Neuronal stem cell (in vitro differentiated cells): ENCODE measurements around the gene CCT6B.

ENCODE experiments used
- DNase-seq: peaks from one replicate; pipeline ENCODE4 v3.0.0-alpha.2; 2013; ENCODE audit warnings: low spot score
- H2AFZ ChIP-seq: one replicate; pipeline ENCODE4 v1.6.1; 2013; ENCODE audit warnings: mild to moderate bottlenecking, low read length, inconsistent platforms
- H2AK5ac ChIP-seq: 2 replicates; pipeline ENCODE4 v1.6.1; 2013; ENCODE audit warnings: low read depth, mild to moderate bottlenecking, inconsistent platforms, low read length, moderate library complexity, mixed read lengths
- H2BK120ac ChIP-seq: 2 replicates; pipeline ENCODE4 v1.6.1; 2013; ENCODE audit warnings: low read depth, mild to moderate bottlenecking, inconsistent platforms, low read length, moderate library complexity, mixed read lengths
- H2BK12ac ChIP-seq: one replicate; pipeline ENCODE4 v1.6.1; 2013; ENCODE audit warnings: low read length, inconsistent platforms
- H2BK15ac ChIP-seq: 2 replicates; pipeline ENCODE4 v1.6.1; 2013; ENCODE audit warnings: mild to moderate bottlenecking, low read length, inconsistent platforms, mixed read lengths
- H2BK5ac ChIP-seq: one replicate; pipeline ENCODE4 v1.6.1; 2013; ENCODE audit warnings: inconsistent platforms, mild to moderate bottlenecking, low read length, moderate library complexity
- H3K14ac ChIP-seq: one replicate; pipeline ENCODE4 v1.6.1; 2013; ENCODE audit warnings: low read length, inconsistent platforms
- H3K18ac ChIP-seq: 2 replicates; pipeline ENCODE4 v1.6.1; 2013; ENCODE audit warnings: low read length, inconsistent platforms
- H3K23ac ChIP-seq: 2 replicates; pipeline ENCODE4 v1.6.1; 2013; ENCODE audit warnings: low read depth, mild to moderate bottlenecking, mixed read lengths, low read length, inconsistent platforms; ENCODE audit not compliant: poor library complexity
- H3K27ac ChIP-seq: replicated peaks from 3 replicates; pipeline ENCODE4 v1.5.1; 2013; ENCODE audit warnings: low read length, inconsistent platforms
- H3K27me3 ChIP-seq, 3 experiments: 2 replicates each; pipeline ENCODE4 v1.6.1; 2013; ENCODE audit warnings: low read length in 3 of 3, mild to moderate bottlenecking in 2 of 3, inconsistent platforms in 1 of 3, low read depth in 1 of 3, mixed read lengths in 1 of 3, moderate library complexity in 1 of 3; ENCODE audit not compliant: control insufficient read depth in 3 of 3, insufficient read depth in 3 of 3
- H3K36me3 ChIP-seq, 2 donors: replicated peaks in 1 of 2; 2 replicates each; pipeline ENCODE4 v1.6.1; 2013; ENCODE audit warnings: low read length in 2 of 2; ENCODE audit not compliant: control insufficient read depth in 2 of 2, insufficient read depth in 2 of 2
- H3K4ac ChIP-seq: 2 replicates; pipeline ENCODE4 v1.6.1; 2013; ENCODE audit warnings: inconsistent platforms, mild to moderate bottlenecking, low read length, moderate library complexity
- H3K4me1 ChIP-seq, 2 donors: 1 replicate in 1 of 2; 2 replicates in 1 of 2; pipeline ENCODE4 v1.6.1; 2013; ENCODE audit warnings: low read length in 2 of 2, low read depth in 1 of 2; ENCODE audit not compliant: control insufficient read depth in 2 of 2, insufficient read depth in 1 of 2
- H3K4me2 ChIP-seq: one replicate; pipeline ENCODE4 v1.6.1; 2013; ENCODE audit warnings: mild to moderate bottlenecking, low read length, inconsistent platforms; ENCODE audit not compliant: insufficient read depth, poor library complexity, severe bottlenecking
- H3K4me3 ChIP-seq, 2 donors: 2 replicates each; pipeline ENCODE4 v1.5.1; 2013; ENCODE audit warnings: low read length in 2 of 2, mild to moderate bottlenecking in 2 of 2, inconsistent platforms in 1 of 2, moderate library complexity in 1 of 2
- H3K79me1 ChIP-seq: one replicate; pipeline ENCODE4 v1.6.1; 2013; ENCODE audit warnings: low read depth, mild to moderate bottlenecking, inconsistent platforms, low read length, moderate library complexity
- H3K9ac ChIP-seq: one replicate; pipeline ENCODE4 v1.6.1; 2013; ENCODE audit warnings: mild to moderate bottlenecking, low read depth, low read length, inconsistent platforms; ENCODE audit not compliant: poor library complexity
- H3K9me3 ChIP-seq, 2 donors: replicated peaks in 1 of 2; 2 replicates each; pipeline versions ENCODE3 to v1.6.1; 2013; ENCODE audit warnings: low read length in 2 of 2, mild to moderate bottlenecking in 2 of 2, inconsistent platforms in 1 of 2, low read depth in 1 of 2, mixed read lengths in 1 of 2, moderate library complexity in 1 of 2; ENCODE audit not compliant: control insufficient read depth in 2 of 2, insufficient read depth in 1 of 2
- H4K8ac ChIP-seq: one replicate; pipeline ENCODE4 v1.6.1; 2013; ENCODE audit warnings: low read depth, mild to moderate bottlenecking, inconsistent platforms, low read length, moderate library complexity
- H4K91ac ChIP-seq: one replicate; pipeline ENCODE4 v1.6.1; 2013; ENCODE audit warnings: low read length, low read depth, mild to moderate bottlenecking, inconsistent platforms; ENCODE audit not compliant: poor library complexity
- WGBS, 2 donors: extraction: QIAGEN DNeasy Blood & Tissue Kit; methylation state at CpG; one replicate each; pipeline ENCODE4 v1.1.7; 2013; ENCODE audit warnings: missing lambda C conversion rate in 2 of 2, mixed read lengths in 1 of 2; ENCODE audit not compliant: insufficient read length in 2 of 2, insufficient replicate concordance in 1 of 2; ENCODE audit errors: extremely low coverage in 2 of 2; 5-methylcytosine and 5-hydroxymethylcytosine counted together

The CCT6B gene

DNA sequence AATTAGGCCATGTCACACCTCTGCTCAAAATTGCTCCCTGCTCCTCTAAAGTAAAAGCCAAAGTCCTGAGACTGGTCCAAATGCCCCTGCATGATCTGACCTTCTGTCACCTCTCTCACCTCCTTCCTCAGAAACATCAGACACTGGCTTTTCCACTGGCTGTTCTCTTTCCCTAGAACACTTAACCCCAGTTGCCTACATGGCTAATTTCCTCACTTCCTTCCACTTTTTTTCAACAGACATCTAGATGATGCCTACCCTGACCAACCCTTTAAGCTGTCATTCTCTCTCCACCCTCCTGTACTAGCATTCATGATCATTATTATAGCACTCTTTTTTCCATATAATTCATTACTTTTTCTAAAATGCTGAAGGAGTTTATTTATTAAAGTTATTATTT lies 31.0 kb downstream of the CCT6B start:
- no peak overlapping the region for H3K18ac ChIP-seq
- no peak overlapping the region for H2AFZ ChIP-seq
- H3K4ac ChIP-seq, result no peak overlapping the region
- no peak overlapping the region for H4K8ac ChIP-seq
- H3K4me2 ChIP-seq, result no peak overlapping the region
- DNase-seq, result no peak
- no peak overlapping the region for H2BK15ac ChIP-seq
- no peaks in the 10 kb centered on the region for H3K27me3 ChIP-seq
- H3K4me3 ChIP-seq, result no peak overlapping the region
- no peak overlapping the region for H3K27ac ChIP-seq
- no peaks in the 10 kb centered on the region for H3K79me1 ChIP-seq
- H2BK120ac ChIP-seq, result no peak overlapping the region
- no peaks in the 10 kb centered on the region for H3K36me3 ChIP-seq
- H2AK5ac ChIP-seq, result no peak overlapping the region
- no peak overlapping the region for H2BK12ac ChIP-seq
- H3K9ac ChIP-seq, result no peak overlapping the region
- no peak overlapping the region for H4K91ac ChIP-seq
- H3K23ac ChIP-seq, result no peak overlapping the region
- no peak overlapping the region for H3K14ac ChIP-seq
- H2BK5ac ChIP-seq, result no peak overlapping the region
- no peaks in the 10 kb centered on the region for H3K9me3 ChIP-seq
- no peaks in the 10 kb centered on the region for H3K4me1 ChIP-seq

DNA sequence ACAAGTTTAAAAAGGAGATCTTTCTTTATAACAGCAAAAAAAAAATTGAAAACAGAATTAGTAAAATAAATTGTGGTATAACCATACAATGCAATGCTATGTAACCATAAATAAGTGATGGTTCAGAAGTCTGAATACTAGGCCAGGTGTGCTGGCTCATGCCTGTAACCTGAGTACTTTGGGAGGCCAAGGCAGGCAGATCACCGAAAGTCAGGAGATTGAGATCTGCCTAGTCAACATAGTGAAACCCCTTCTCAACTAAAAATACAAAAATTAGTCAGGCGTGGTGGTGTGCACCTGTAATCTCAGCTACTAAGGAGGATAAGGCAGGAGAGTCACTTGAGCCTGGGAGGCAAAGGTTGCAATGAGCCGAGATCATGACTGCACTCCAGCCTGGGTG lies 34.6 kb downstream of the CCT6B start:
- H2BK120ac ChIP-seq, result no peak overlapping the region
- H2BK5ac ChIP-seq, result no peak overlapping the region
- H3K36me3 ChIP-seq, result no peaks in the 10 kb centered on the region
- no peak overlapping the region for H3K23ac ChIP-seq
- H3K4me1 ChIP-seq, result no peaks in the 10 kb centered on the region
- H3K27me3 ChIP-seq, result no peaks in the 10 kb centered on the region
- H3K27ac ChIP-seq, result no peak overlapping the region
- H3K4me2 ChIP-seq, result no peak overlapping the region
- no peak overlapping the region for H3K14ac ChIP-seq
- H2AFZ ChIP-seq, result no peak overlapping the region
- no peaks in the 10 kb centered on the region for H3K9me3 ChIP-seq
- H3K18ac ChIP-seq, result no peak overlapping the region
- no peak overlapping the region for H3K4me3 ChIP-seq
- DNase-seq, result no peak
- H4K8ac ChIP-seq, result no peak overlapping the region
- no peak overlapping the region for H2BK12ac ChIP-seq
- H3K79me1 ChIP-seq, result no peaks in the 10 kb centered on the region
- H2BK15ac ChIP-seq, result no peak overlapping the region
- no CpG with 5 or more reads among the region's 3 CpGs for WGBS, 2 donors
- no peak overlapping the region for H2AK5ac ChIP-seq
- H3K9ac ChIP-seq, result no peak overlapping the region
- H3K4ac ChIP-seq, result no peak overlapping the region
- H4K91ac ChIP-seq, result no peak overlapping the region

DNA sequence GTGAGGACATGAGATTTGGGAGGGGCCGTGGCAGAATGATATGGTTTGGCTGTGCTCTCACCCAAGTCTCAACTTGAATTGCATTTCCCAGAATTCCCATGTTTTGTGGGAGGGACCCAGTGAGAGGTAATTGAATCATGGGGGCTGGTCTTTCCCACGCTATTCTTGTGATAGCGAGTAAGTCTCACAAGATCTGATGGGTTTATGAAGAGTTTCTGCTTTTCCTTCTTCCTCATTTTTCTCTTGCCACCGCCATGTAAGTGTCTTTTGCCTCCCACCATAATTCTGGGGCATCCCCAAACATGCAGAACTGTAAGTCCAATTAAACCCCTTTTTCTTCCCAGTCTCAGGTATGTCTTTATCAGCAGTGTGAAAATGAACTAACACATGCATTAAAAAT lies 40.6 kb downstream of the CCT6B start:
- Histone ChIP-seq H2AFZ (no peak overlapping the region), H3K4me2 (no peak overlapping the region), H2BK15ac (no peak overlapping the region), H3K4me3 (no peak overlapping the region), H3K14ac (no peak overlapping the region), H2BK5ac (no peak overlapping the region), H3K4ac (no peak overlapping the region), H3K4me1 (no peaks in the 10 kb centered on the region), H3K36me3 (no peaks in the 10 kb centered on the region), H3K9ac (no peak overlapping the region), H2BK12ac (no peak overlapping the region), H4K91ac (no peak overlapping the region), H3K27me3 (no peaks in the 10 kb centered on the region), H3K23ac (no peak overlapping the region), H2AK5ac (no peak overlapping the region), H2BK120ac (no peak overlapping the region), H3K27ac (no peak overlapping the region), H4K8ac (no peak overlapping the region), H3K79me1 (no peaks in the 10 kb centered on the region), H3K18ac (no peak overlapping the region), H3K9me3 (no peaks in the 10 kb centered on the region)
- no peak for DNase-seq
- WGBS, 2 donors, result no CpG with 5 or more reads among the region's 4 CpGs

DNA sequence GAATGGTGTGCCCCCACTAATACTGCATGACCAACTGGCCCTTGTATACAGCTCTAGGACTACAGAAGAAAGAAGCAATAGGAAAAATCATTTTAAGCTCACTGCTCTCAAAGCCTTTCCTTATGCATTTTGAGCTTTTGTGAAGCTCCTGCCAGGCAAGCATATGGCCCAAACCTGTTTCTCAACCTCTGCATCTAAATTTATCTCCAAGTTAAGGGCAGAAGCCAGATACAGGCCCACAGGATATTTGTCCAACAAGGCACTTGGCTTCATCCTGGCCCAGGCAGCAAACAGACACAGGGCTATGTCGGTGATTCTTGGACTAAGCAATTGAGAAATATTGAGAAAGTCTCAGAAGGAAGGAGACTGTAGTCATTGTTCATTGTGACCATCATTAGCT lies 43.9 kb downstream of the CCT6B start:
- no peak overlapping the region for H3K4ac ChIP-seq
- no peaks in the 10 kb centered on the region for H3K9me3 ChIP-seq
- no peak overlapping the region for H3K9ac ChIP-seq
- H2BK5ac ChIP-seq, result no peak overlapping the region
- H3K23ac ChIP-seq, result no peak overlapping the region
- no peak overlapping the region for H3K4me2 ChIP-seq
- no peak for DNase-seq
- H3K4me1 ChIP-seq, result peaks cover 0 to 2% of the 10 kb centered on the region in 2 donors
- H2AFZ ChIP-seq, result no peak overlapping the region
- no peak overlapping the region for H2BK15ac ChIP-seq
- WGBS, 2 donors, result no CpG with 5 or more reads among the region's 1 CpG
- no peak overlapping the region for H2BK12ac ChIP-seq
- H3K4me3 ChIP-seq, result no peak overlapping the region
- H3K27ac ChIP-seq, result no peak overlapping the region
- H3K36me3 ChIP-seq, result no peaks in the 10 kb centered on the region
- H3K27me3 ChIP-seq, result no peaks in the 10 kb centered on the region
- H4K91ac ChIP-seq, result no peak overlapping the region
- no peak overlapping the region for H3K18ac ChIP-seq
- H4K8ac ChIP-seq, result no peak overlapping the region
- no peak overlapping the region for H2AK5ac ChIP-seq
- no peaks in the 10 kb centered on the region for H3K79me1 ChIP-seq
- H3K14ac ChIP-seq, result no peak overlapping the region
- no peak overlapping the region for H2BK120ac ChIP-seq
